CD14-positive monocyte (primary cell): ENCODE data around the gene ERF. TPM values are rescaled to one million over a fixed set of nuclear protein-coding genes. Genes with fewer than 3 reads are reported as not detected.

ENCODE experiments used
- DNase-seq, 3 donors: peaks; one replicate each; pipeline ENCODE4 v3.0.0-alpha.2; 2011 to 2022
- H2AFZ ChIP-seq: 2 replicates; pipeline ENCODE4 v1.6.0; 2012; ENCODE audit warnings: mild to moderate bottlenecking, low read depth, low read length, inconsistent platforms; ENCODE audit not compliant: insufficient read depth, poor library complexity, severe bottlenecking
- H3K27ac ChIP-seq, 2 donors: 1 replicate in 1 of 2; 2 replicates in 1 of 2; pipeline ENCODE4 v1.5.1; 2012 to 2013; ENCODE audit warnings: low read length in 2 of 2, control low read depth in 1 of 2, inconsistent platforms in 1 of 2, low read depth in 1 of 2, mild to moderate bottlenecking in 1 of 2
- H3K27me3 ChIP-seq, 2 donors: one replicate each; pipeline versions ENCODE4 v1.6.0 to v1.6.1; 2011 to 2013; ENCODE audit warnings: low read length in 2 of 2; ENCODE audit not compliant: control insufficient read depth in 2 of 2, insufficient read depth in 2 of 2
- H3K36me3 ChIP-seq, 2 donors: replicated peaks in 1 of 2; 1 replicate in 1 of 2; 2 replicates in 1 of 2; pipeline versions ENCODE4 v1.5.1 to v1.6.1; 2012 to 2013; ENCODE audit warnings: low read length in 2 of 2, control low read depth in 1 of 2, inconsistent platforms in 1 of 2, mild to moderate bottlenecking in 1 of 2; ENCODE audit not compliant: insufficient read depth in 2 of 2, control insufficient read depth in 1 of 2
- H3K4me1 ChIP-seq, 2 donors: 1 replicate in 1 of 2; 2 replicates in 1 of 2; pipeline versions ENCODE4 v1.5.1 to v1.6.1; 2012 to 2013; ENCODE audit warnings: low read length in 2 of 2, control low read depth in 1 of 2, inconsistent platforms in 1 of 2, mild to moderate bottlenecking in 1 of 2, moderate library complexity in 1 of 2; ENCODE audit not compliant: insufficient read depth in 2 of 2, control insufficient read depth in 1 of 2
- H3K4me2 ChIP-seq: replicated peaks from 2 replicates; pipeline ENCODE3; 2012; ENCODE audit warnings: low read length, moderate library complexity, mild to moderate bottlenecking; ENCODE audit not compliant: poor library complexity, severe bottlenecking; ENCODE audit errors: extremely low read depth
- H3K4me3 ChIP-seq, 3 experiments: fragments of 200-600 bp in 1 of 3; sonication (generic) in 1 of 3; replicated peaks in 1 of 3; 1 replicate in 2 of 3; 2 replicates in 1 of 3; pipeline ENCODE4 v1.5.1; 2011 to 2013; ENCODE audit warnings: low read length in 3 of 3, mild to moderate bottlenecking in 3 of 3, control low read depth in 2 of 3, low read depth in 2 of 3, inconsistent platforms in 1 of 3, moderate library complexity in 1 of 3
- H3K79me2 ChIP-seq: 2 replicates; pipeline ENCODE4 v1.6.0; 2012; ENCODE audit warnings: mild to moderate bottlenecking, control low read depth, inconsistent platforms, low read length, moderate library complexity; ENCODE audit not compliant: insufficient read depth
- H3K9ac ChIP-seq: 2 replicates; pipeline ENCODE4 v1.6.0; 2017; ENCODE audit warnings: low read length, mild to moderate bottlenecking; ENCODE audit not compliant: insufficient read depth, poor library complexity, severe bottlenecking
- H3K9me3 ChIP-seq, 2 donors: replicated peaks in 1 of 2; 1 replicate in 1 of 2; 2 replicates in 1 of 2; pipeline versions ENCODE4 v1.5.1 to v1.6.1; 2012 to 2013; ENCODE audit warnings: low read length in 2 of 2, control low read depth in 1 of 2; ENCODE audit not compliant: control insufficient read depth in 1 of 2, insufficient read depth in 1 of 2
- H4K20me1 ChIP-seq: 2 replicates; pipeline ENCODE4 v1.6.0; 2012; ENCODE audit warnings: mild to moderate bottlenecking, low read length, control low read depth, moderate library complexity; ENCODE audit not compliant: insufficient read depth
- H3K27ac Mint-ChIP-seq, 7 donors: one replicate each; pipeline ENCODE4 v1.8.0; 2020; ENCODE audit warnings: mild to moderate bottlenecking in 7 of 7, mixed read lengths in 7 of 7, moderate library complexity in 6 of 7, inconsistent platforms in 2 of 7
- H3K27me3 Mint-ChIP-seq, 3 donors: one replicate each; pipeline ENCODE4 v1.8.0; 2021 to 2022; ENCODE audit warnings: low read depth in 3 of 3, mild to moderate bottlenecking in 3 of 3, mixed read lengths in 3 of 3, moderate library complexity in 3 of 3, inconsistent platforms in 1 of 3
- H3K36me3 Mint-ChIP-seq, 2 donors: one replicate each; pipeline ENCODE4 v1.8.0; 2020; ENCODE audit warnings: mixed read lengths in 2 of 2, inconsistent platforms in 1 of 2, mild to moderate bottlenecking in 1 of 2
- H3K4me1 Mint-ChIP-seq: one replicate; pipeline ENCODE4 v1.8.0; 2020; ENCODE audit warnings: mild to moderate bottlenecking, mixed read lengths
- H3K4me3 Mint-ChIP-seq, 2 donors: one replicate each; pipeline ENCODE4 v1.8.0; 2020; ENCODE audit warnings: mild to moderate bottlenecking in 2 of 2, mixed read lengths in 2 of 2, moderate library complexity in 1 of 2
- H3K9me3 Mint-ChIP-seq, 7 donors: one replicate each; pipeline ENCODE4 v1.8.0; 2020 to 2022; ENCODE audit warnings: mixed read lengths in 7 of 7, mild to moderate bottlenecking in 6 of 7, moderate library complexity in 6 of 7, inconsistent platforms in 2 of 7
- CTCF ChIP-seq: fragments of 200-600 bp; IDR thresholded peaks from one replicate; pipeline ENCODE4 v1.8.0; 2022; ENCODE audit warnings: antibody characterized with exemption, mild to moderate bottlenecking
- WGBS: methylation state at CpG from one replicate; pipeline ENCODE4 v1.1.5; 2013; ENCODE audit warnings: missing lambda C conversion rate; ENCODE audit not compliant: insufficient coverage; 5-methylcytosine and 5-hydroxymethylcytosine counted together
- intact Hi-C, 2 donors: fragments of 100-400 bp; cut with micrococcal nuclease; formaldehyde crosslinking; loops; one replicate each; pipeline versions ENCODE4 v1.15.0 to v1.15.1; 2023
- polyA plus RNA-seq, 3 donors: library from polyadenylated mRNA; depleted of rRNA in 1 of 3; unstranded in 2 of 3; stranded (reverse) in 1 of 3; fragments of 300-500 nt in 2 of 3; fragments of >200 nt in 1 of 3; fragmentation: Illumina TruSeq in 2 of 3; gene quantifications; 1 replicate in 2 of 3; 2 replicates in 1 of 3; pipeline ENCODE4 v1.2.3, GENCODE V29; 2012 to 2021

The ERF gene
- polyA plus RNA-seq, 3 donors, result 2.3 to 42.6 (median 3.4) TPM

- Histone ChIP-seq H2AFZ (no peak overlapping the region), H3K4me2 (no peak overlapping the region), H3K9me3 (no peaks in the 10 kb centered on the region), H4K20me1 (peaks cover 47% of the 10 kb centered on the region), H3K4me3 (no peak overlapping the region), H3K36me3 (peaks cover 40 to 57% of the 10 kb centered on the region in 2 donors), H3K27ac (no peak overlapping the region), H3K9ac (no peak overlapping the region), H3K79me2 (peaks cover 81% of the 10 kb centered on the region), H3K4me1 (peaks cover 30 to 47% of the 10 kb centered on the region in 2 donors), H3K27me3 (no peaks in the 10 kb centered on the region)
- intact Hi-C loops, result no loop called here
- Mint-ChIP-seq H3K36me3 (peaks cover 35 to 56% of the 10 kb centered on the region in 2 donors), H3K9me3 (peaks cover 0 to 2% (median 0%) of the 10 kb centered on the region in 7 donors), H3K4me3 (no peak overlapping the region), H3K4me1 (peaks cover 44% of the 10 kb centered on the region), H3K27ac (no peak overlapping the region), H3K27me3 (peaks cover 0 to 6% (median 0%) of the 10 kb centered on the region in 3 donors)
- DNase-seq, result no peak
- WGBS, result 96% methylated on average over 23 of the region's 23 CpGs
- no peak for TF ChIP-seq CTCF
Observed at GRCh38 chr19:42272989-42273406, 18.1 kb upstream of the ERF start.

- no peak overlapping the region for H3K9ac ChIP-seq
- peaks cover 0 to 6% (median 0%) of the 10 kb centered on the region in 3 donors for H3K27me3 Mint-ChIP-seq
- no peak overlapping the region for H3K4me3 ChIP-seq
- intact Hi-C loops, result no loop called here
- H3K9me3 Mint-ChIP-seq, result peaks cover 0 to 2% (median 0%) of the 10 kb centered on the region in 7 donors
- H3K27ac ChIP-seq, result no peak overlapping the region
- peaks cover 35 to 55% of the 10 kb centered on the region in 2 donors for H3K36me3 Mint-ChIP-seq
- no peak overlapping the region for H2AFZ ChIP-seq
- H4K20me1 ChIP-seq, result peaks cover 42% of the 10 kb centered on the region
- no peaks in the 10 kb centered on the region for H3K9me3 ChIP-seq
- peaks cover 48% of the 10 kb centered on the region for H3K4me1 Mint-ChIP-seq
- H3K36me3 ChIP-seq, result peaks cover 38 to 52% of the 10 kb centered on the region in 2 donors
- WGBS, result 98% methylated on average over 9 of the region's 9 CpGs
- no peak overlapping the region for H3K4me3 Mint-ChIP-seq
- peaks cover 76% of the 10 kb centered on the region for H3K79me2 ChIP-seq
- no peak for DNase-seq
- no peak overlapping the region for H3K4me2 ChIP-seq
- no peaks in the 10 kb centered on the region for H3K27me3 ChIP-seq
- H3K4me1 ChIP-seq, result peaks cover 35 to 48% of the 10 kb centered on the region in 2 donors
- no peak for TF ChIP-seq CTCF
- H3K27ac Mint-ChIP-seq, result no peak overlapping the region
Observed at GRCh38 chr19:42272535-42272897, 17.6 kb upstream of the ERF start.
